ENCODE measurements around the gene CACNA2D2. TPM values are rescaled to one million over a fixed set of nuclear protein-coding genes. Genes with fewer than 3 reads are reported as not detected.

Gene CACNA2D2
- total and polyA plus RNA-seq, 2 of the 13 experiments (the other 11 are each of a cell fraction or from before 2014, with no cell fraction given) = not detected

DNA sequence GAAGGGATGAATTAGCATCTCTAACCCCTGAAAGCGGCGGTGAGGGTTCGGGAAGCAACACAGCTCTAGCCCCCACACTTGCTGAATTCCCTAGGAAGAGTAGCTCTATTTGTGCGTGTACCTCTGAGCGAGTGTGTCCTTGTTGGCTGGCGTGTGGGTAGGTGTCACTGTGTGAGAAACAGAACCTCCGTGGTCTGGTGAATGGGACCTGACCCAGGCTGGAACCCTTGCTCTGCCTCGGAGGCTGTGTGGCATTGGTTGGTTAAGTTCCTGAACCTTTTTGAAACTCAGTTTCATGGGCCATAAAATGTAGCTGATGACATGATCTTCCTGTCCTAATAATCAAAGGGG lies 143.7 kb downstream of the CACNA2D2 start:
- peaks cover 3 to 15% of the 10 kb centered on the region in 2 experiments; a peak in 2 of 5 replicates for H3K27me3 ChIP-seq (ENCODE audit: control insufficient read depth in 1 of 2, insufficient read depth in 2 of 2, low read length in 2 of 2)
- ChIA-PET POLR2A (interaction anchor here (1.0 to 1.2 kb wide), 2 partner anchors 9 to 23 kb away, joined by 3 to 10 read pairs; partner anchors contain the start of genes CYB561D2 and NPRL2), CTCF (ENCODE audit: low intra/inter-chr PET ratio, low total read pairs) (no interaction called here)
- in situ Hi-C loops (cut with HindIII; ENCODE audit: extremely low pct_ligation_motif_present, low pct_unique_long_range_greater_than_20kb) (no loop called here), intact Hi-C loops (cut with micrococcal nuclease; ENCODE audit: unreplicated experiment) (no loop called here)
- peaks cover 6 to 14% of the 10 kb centered on the region in 2 experiments; a peak in 4 of 5 replicates for H3K36me3 ChIP-seq (replicated peaks in 1 of 2; ENCODE audit: control insufficient read depth in 1 of 2, insufficient read depth in 2 of 2, low read length in 2 of 2)
- H3K4me2 ChIP-seq (ENCODE audit: low read depth, low read length) = peak overlapping the region; percentile 94
- DNase-seq (ENCODE audit: low spot score) = no peak
- no TSS peak for BruUV-seq (replicated peaks)
- no peaks in the 10 kb centered on the region for H3K9me3 ChIP-seq (ENCODE audit: low read length)
- H3K27ac ChIP-seq (ENCODE audit: extremely low read length, insufficient read depth, low read length) = no peak overlapping the region
- peak overlapping the region; percentile 10 to 88 (median 35) for H3K4me3 ChIP-seq (replicated peaks in 1 of 3; ENCODE audit: insufficient read depth in 1 of 3, low read depth in 2 of 3, low read length in 3 of 3)
- H3K9ac ChIP-seq (ENCODE audit: insufficient read depth, low read depth, low read length) = no peak overlapping the region
- peak overlapping the region; percentile 67 for H2AFZ ChIP-seq (ENCODE audit: low read length)
- peak; percentile 13 for ATAC-seq
- WGBS (ENCODE audit: low lambda C conversion rate) = 0% methylated on average over 1 of the region's 8 CpGs
- peaks cover 25% of the 10 kb centered on the region for H4K20me1 ChIP-seq (ENCODE audit: insufficient read depth, low read length)
- no peak for FAIRE-seq
- H3K79me2 ChIP-seq (ENCODE audit: insufficient read depth, low read length) = peaks cover 39% of the 10 kb centered on the region
- peaks cover 37% of the 10 kb centered on the region for H3K4me1 ChIP-seq (ENCODE audit: insufficient read depth, low read length)
- TF ChIP-seq PAX8 (CRISPR knock-in tag; IDR thresholded peaks at IDR 0.05; ENCODE audit: borderline replicate concordance) (0 out of 2 replicates have a peak, but pooled peaks have one; percentile 15), ZNF382 (CRISPR knock-in tag; IDR thresholded peaks at IDR 0.05; ENCODE audit: borderline replicate concordance) (no peak), ZFAT (CRISPR knock-in tag; conservative IDR thresholded peaks at IDR 0.05) (no peak), ZNF788 (CRISPR knock-in tag; IDR thresholded peaks at IDR 0.05; ENCODE audit: borderline replicate concordance) (0 out of 2 replicates have a peak, but pooled peaks have one; percentile 2), SAFB2 (CRISPR knock-in tag; IDR thresholded peaks at IDR 0.05; ENCODE audit: borderline replicate concordance, low read depth) (0 out of 2 replicates have a peak, but pooled peaks have one; percentile 17), ZFP36L1 (CRISPR knock-in tag; IDR thresholded peaks at IDR 0.05) (0 out of 2 replicates have a peak, but pooled peaks have one; percentile 10), KDM5A (IDR thresholded peaks at IDR 0.05; ENCODE audit: borderline replicate concordance, low read length) (no peak), THYN1 (CRISPR knock-in tag; IDR thresholded peaks at IDR 0.05; ENCODE audit: borderline replicate concordance, low read depth) (no peak), USF2 (IDR thresholded peaks at IDR 0.05; ENCODE audit: low read depth, low read length) (no peak), USF2 (CRISPR knock-in tag; IDR thresholded peaks at IDR 0.05; ENCODE audit: borderline replicate concordance) (0 out of 2 replicates have a peak, but pooled peaks have one; percentile 37), HIVEP1 (CRISPR knock-in tag; IDR thresholded peaks at IDR 0.05) (peak; percentile 1; the same call in 1 of the 2 replicates), ZBTB3 (CRISPR knock-in tag; IDR thresholded peaks at IDR 0.05; ENCODE audit: borderline replicate concordance, low read depth) (no peak), SRSF1 (optimal IDR thresholded peaks at IDR 0.05; ENCODE audit: low read depth, low read length) (peak; percentile 10), ZMAT3 (CRISPR knock-in tag; conservative IDR thresholded peaks at IDR 0.05) (no peak), ZNF883 (CRISPR knock-in tag; IDR thresholded peaks at IDR 0.05; ENCODE audit: not compliant biosample characterization) (no peak)
- TF ChIP-seq, protein P1, sequence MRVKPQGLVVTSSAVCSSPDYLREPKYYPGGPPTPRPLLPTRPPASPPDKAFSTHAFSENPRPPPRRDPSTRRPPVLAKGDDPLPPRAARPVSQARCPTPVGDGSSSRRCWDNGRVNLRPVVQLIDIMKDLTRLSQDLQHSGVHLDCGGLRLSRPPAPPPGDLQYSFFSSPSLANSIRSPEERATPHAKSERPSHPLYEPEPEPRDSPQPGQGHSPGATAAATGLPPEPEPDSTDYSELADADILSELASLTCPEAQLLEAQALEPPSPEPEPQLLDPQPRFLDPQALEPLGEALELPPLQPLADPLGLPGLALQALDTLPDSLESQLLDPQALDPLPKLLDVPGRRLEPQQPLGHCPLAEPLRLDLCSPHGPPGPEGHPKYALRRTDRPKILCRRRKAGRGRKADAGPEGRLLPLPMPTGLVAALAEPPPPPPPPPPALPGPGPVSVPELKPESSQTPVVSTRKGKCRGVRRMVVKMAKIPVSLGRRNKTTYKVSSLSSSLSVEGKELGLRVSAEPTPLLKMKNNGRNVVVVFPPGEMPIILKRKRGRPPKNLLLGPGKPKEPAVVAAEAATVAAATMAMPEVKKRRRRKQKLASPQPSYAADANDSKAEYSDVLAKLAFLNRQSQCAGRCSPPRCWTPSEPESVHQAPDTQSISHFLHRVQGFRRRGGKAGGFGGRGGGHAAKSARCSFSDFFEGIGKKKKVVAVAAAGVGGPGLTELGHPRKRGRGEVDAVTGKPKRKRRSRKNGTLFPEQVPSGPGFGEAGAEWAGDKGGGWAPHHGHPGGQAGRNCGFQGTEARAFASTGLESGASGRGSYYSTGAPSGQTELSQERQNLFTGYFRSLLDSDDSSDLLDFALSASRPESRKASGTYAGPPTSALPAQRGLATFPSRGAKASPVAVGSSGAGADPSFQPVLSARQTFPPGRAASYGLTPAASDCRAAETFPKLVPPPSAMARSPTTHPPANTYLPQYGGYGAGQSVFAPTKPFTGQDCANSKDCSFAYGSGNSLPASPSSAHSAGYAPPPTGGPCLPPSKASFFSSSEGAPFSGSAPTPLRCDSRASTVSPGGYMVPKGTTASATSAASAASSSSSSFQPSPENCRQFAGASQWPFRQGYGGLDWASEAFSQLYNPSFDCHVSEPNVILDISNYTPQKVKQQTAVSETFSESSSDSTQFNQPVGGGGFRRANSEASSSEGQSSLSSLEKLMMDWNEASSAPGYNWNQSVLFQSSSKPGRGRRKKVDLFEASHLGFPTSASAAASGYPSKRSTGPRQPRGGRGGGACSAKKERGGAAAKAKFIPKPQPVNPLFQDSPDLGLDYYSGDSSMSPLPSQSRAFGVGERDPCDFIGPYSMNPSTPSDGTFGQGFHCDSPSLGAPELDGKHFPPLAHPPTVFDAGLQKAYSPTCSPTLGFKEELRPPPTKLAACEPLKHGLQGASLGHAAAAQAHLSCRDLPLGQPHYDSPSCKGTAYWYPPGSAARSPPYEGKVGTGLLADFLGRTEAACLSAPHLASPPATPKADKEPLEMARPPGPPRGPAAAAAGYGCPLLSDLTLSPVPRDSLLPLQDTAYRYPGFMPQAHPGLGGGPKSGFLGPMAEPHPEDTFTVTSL (CRISPR knock-in tag; IDR thresholded peaks at IDR 0.05; ENCODE audit: borderline replicate concordance) = 0 out of 2 replicates have a peak, but pooled peaks have one; percentile 25

All from HepG2 (cell line).